Urothelium cell line (cell line): ENCODE results near the gene FBLN2.
"Not testable (repeated sequence)": the region's sequence is repeated elsewhere in the genome, so short reads cannot be mapped to it uniquely, and the experiment has no call there.

Experiments
- DNase-seq: peaks from one replicate; pipeline ENCODE4 v3.0.0; 2011; ENCODE audit warnings: low spot score, mixed read lengths
- FAIRE-seq: peaks from 2 replicates; lab custom pipeline; 2011; peaks lifted over from hg19 to GRCh38; lab: Jason Lieb, UNC

The FBLN2 gene

GRCh38 chr3:13544951-13545651 is 3.8 kb upstream of the FBLN2 start:
- DNase-seq (no peak), FAIRE-seq (no peak)

DNA sequence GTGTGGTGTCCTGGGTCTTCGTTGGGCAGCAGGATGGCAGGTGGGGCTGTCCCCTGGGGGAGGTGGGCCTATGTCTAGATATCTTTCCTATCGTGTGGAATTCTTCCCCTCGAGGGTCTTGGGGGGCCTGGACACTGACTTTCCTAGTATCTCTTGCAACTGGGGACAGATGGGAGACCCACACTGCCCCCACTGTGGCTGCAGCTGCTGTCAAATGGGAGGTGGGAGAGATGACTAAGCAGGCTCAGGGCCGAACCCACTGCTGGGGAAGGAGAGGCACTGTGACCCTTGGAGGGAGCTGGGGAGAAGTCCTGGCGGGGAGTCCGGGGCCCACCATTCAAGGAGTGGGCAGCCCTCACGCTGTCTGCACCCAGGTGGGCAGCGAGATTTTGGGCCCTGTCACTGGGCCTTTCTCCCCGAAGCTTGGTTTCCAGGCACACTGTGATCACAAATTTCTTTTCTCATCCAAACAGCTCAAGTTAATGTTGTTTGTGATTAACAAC is 2.9 kb upstream of the FBLN2 start:
- DNase-seq (no peak), FAIRE-seq (no peak)

- no peak for FAIRE-seq
- no peak for DNase-seq
Measured at GRCh38 chr3:13546667-13547171, 2.2 kb upstream of the FBLN2 start.

DNA sequence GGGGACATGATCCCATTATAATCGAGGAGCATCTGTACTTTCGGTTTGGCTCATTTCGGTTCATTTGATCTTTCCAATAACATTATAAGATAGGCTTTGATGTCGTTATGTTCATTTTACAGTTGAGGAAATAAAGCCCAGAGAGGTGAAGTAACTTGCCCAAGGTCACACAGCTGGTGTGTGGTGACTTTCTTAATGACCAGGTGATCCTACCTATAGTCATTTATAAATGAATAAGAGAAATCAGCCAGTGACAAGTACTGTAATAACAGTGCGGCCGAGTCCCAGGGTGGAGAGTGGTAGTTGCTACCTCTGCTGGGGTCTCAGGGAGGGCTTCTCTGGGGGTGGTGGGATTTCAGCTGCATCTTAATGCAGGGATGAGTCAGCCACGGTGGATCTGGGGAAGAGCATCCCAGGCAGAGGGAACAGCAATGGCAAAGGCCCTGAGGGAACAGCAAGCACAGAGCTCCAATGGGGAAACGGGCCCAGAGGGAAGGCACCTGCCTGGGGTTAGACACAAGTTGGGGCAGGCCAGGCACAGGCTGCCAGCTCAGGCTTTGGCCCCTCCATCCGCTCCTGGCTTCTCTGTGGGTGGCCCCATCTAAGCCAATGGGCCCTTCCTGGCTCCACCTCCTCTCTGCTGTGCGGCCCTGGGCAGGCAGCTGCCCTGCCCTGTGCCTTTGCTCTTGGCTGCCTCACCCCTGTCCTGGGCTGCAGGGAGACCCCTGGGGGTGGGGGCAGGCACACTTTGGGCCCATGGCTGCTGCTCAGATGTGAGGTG is 1.1 kb upstream of the FBLN2 start:
- FAIRE-seq (no peak), DNase-seq (no peak)

- DNase-seq (no peak), FAIRE-seq (peak; percentile 81)
Measured at GRCh38 chr3:13549623-13550422, 898 bp downstream of the FBLN2 start.

- FAIRE-seq = no peak
- DNase-seq = no peak
Measured at GRCh38 chr3:13550423-13550690, 1.4 kb downstream of the FBLN2 start.

- no peak for DNase-seq
Measured at GRCh38 chr3:13550791-13551360, 2.0 kb downstream of the FBLN2 start.

DNA sequence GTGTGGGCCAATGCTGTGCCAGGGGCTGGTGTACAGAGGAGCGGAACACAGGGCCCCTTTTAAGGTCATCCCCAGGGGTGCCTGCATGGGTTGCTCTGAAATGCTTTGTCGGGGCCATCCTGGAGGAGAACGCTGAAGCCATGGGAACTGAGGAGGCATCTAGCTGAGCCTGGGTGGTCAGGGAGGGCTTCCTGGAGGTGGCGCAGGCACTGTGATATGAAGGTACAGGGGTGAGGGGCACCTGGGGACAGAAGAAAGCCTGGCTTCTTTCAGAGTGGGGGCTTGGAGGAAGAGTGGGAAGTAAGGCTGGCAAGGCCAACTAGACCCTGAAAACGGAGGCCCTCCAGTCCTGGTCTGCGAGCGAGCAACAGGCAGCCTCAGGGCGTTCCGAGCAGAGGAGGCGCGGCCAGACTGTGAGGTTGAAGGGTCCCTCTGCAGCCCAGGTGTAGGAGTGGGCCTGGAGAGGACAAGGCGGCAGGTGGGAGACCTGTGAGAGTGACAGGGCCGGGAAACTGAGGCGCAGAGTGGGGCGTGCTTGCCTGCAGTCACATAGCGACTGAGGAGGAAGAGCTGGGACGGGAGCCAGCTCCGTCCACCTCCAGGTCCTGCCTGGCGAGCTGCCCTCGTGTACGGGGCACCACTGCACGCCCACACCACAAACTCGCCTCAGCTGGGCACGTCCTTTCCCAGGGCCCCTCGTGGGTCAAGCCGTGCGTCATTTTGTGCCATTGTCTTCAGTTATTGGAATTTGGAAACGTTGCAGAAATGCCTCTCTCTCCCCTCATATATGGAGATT is 4.1 kb downstream of the FBLN2 start:
- DNase-seq (no peak), FAIRE-seq (peak; percentile 9)

More at GRCh38 chr3:13550791-13551360, 2.0 kb downstream of the FBLN2 start:
- no peak for FAIRE-seq

GRCh38 chr3:13553686-13554085 is 4.8 kb downstream of the FBLN2 start:
- no peak for DNase-seq
- no peak for FAIRE-seq

GRCh38 chr3:13555753-13556152 is 6.8 kb downstream of the FBLN2 start:
- FAIRE-seq (no peak), DNase-seq (no peak)

- FAIRE-seq (no peak), DNase-seq (no peak)
Measured at GRCh38 chr3:13556207-13556606, 7.3 kb downstream of the FBLN2 start.

DNA sequence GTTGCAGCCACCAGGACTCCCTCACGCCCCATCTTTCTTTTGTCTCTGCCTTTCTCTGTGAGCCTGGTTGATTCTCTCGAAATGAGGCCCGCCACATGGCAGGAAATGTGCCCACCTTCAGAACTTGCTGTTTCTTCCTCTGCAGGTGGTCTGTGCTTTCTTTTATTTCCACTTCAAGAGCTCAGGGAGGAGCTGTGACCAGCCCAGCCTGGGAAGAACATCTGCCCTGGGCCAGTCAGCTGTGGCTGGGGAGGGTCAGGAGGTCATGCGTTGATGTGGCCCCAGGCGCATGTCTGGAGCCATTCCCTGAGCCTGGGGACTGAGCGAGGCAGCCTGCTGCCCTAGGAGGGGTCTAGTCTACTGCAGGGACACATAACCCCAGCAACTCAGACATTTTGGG is 8.0 kb downstream of the FBLN2 start:
- no peak for DNase-seq
- no peak for FAIRE-seq

DNA sequence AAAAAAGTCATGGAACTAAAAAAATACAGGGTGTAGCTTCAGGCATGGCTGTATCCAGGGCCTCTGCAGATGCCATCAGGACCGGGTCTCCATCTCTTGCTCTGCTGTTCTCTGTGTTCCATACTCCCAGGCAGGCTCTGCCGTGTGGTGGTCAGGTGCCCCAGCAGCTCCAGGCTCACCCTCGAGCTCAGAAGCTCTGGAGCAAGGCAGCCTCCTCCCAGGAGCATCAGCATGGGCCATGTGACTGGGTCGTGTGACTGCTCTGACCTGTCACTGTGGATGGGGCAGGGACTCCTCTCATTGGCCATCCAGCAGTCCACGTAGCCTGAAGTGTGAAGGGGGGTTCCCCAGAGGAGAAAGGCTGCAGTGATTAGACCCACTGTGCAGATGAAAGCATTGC is 8.5 kb downstream of the FBLN2 start:
- DNase-seq (no peak), FAIRE-seq (no peak)

DNA sequence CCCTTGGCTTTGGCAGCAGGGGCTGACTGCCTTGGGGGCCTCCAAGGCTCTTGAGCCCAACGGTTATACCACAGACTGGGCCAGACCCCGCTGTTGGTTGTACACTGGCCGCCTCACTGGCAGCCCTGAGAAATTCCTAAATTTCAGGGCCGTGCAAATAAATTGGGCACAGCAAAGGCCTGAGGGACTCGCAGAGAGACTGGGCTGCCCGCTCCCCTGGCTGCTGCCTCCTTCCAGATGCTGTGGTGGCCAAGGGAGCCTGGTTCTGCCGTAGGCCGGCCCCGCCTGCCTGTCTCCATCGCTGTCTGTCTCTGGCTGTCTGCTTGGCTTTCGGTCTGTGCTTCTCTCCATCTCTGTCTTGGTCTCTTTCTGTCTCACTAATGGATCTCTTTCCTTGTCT is 9.0 kb downstream of the FBLN2 start:
- no peak for FAIRE-seq

DNA sequence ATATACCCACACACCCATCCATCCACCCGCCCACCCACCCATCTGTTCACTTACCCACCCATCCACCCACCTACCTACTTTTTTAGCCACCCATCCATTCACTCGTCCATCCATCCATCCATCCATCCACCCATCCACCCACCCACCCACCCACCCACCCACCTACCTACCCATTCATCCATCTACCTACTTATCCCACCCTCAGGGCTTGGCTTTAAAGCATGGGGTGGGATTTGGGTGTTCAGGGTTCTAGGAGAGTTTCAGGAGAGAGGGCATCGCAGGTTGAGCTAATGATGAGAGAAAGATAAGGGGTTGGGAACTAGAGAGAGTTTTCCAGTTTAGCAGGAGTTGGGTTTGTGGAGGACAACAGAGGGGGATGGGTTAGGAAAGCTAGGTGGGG is 9.7 kb downstream of the FBLN2 start:
- FAIRE-seq (no peak), DNase-seq (no peak)

More for the DNA sequence above, 9.0 kb downstream of the FBLN2 start:
- DNase-seq = no peak

- DNase-seq (no peak), FAIRE-seq (no peak)
Measured at GRCh38 chr3:13559764-13560525, 11.0 kb downstream of the FBLN2 start.

- DNase-seq (no peak), FAIRE-seq (no peak)
Measured at GRCh38 chr3:13561376-13561775, 12.5 kb downstream of the FBLN2 start.

GRCh38 chr3:13561967-13562366 is 13.0 kb downstream of the FBLN2 start:
- FAIRE-seq (no peak), DNase-seq (no peak)

DNA sequence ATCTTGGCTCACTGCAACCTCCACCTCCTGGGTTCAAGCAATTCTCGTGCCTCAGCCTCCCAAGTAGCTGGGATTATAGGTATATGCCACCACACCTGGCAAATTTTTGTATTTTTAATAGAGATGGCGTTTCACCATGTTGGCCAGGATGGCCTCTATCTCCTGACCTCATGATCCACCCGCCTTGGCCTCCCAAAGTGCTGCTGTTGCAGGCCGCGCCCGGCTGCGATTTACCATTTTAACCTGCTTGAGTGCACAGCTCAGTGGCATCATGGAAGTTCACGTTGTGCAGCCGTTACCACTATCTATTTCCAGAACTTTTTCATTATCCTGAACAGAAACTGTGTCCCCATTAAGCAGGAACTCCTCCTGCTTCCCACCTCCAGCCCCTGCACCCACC is 13.5 kb downstream of the FBLN2 start:
- FAIRE-seq, DNase-seq: not testable (repeated sequence)
